CD4-positive, CD25-positive, alpha-beta regulatory T cell (primary cell): ENCODE measurements around the gene FNIP1. TPM values are rescaled to one million over a fixed set of nuclear protein-coding genes. Genes with fewer than 3 reads are reported as not detected.

Experiments used
- ATAC-seq, 2 donors: fragments of 150-1000 bp; cut with Tn5 transposase; one replicate each; pipeline ENCODE4 v1.10.0; 2021; ENCODE audit warnings: low read depth in 2 of 2, moderate number of reproducible peaks in 2 of 2, moderate library complexity in 1 of 2
- DNase-seq, 3 donors: peaks; one replicate each; pipeline versions ENCODE4 v3.0.0 to v3.0.0-alpha.2; 2012 to 2022; ENCODE audit warnings: mixed read lengths in 1 of 3
- H3K27ac ChIP-seq: one replicate; pipeline ENCODE4 v1.7.0; 2013; ENCODE audit warnings: mild to moderate bottlenecking, low read length; ENCODE audit not compliant: insufficient read depth, poor library complexity, severe bottlenecking
- H3K27me3 ChIP-seq: one replicate; pipeline ENCODE4 v1.7.0; 2013; ENCODE audit warnings: low read length; ENCODE audit not compliant: control insufficient read depth, insufficient read depth
- H3K36me3 ChIP-seq: one replicate; pipeline ENCODE4 v1.7.0; 2013; ENCODE audit warnings: mild to moderate bottlenecking, low read length, moderate library complexity; ENCODE audit not compliant: control insufficient read depth, insufficient read depth
- H3K4me1 ChIP-seq: 2 replicates; pipeline ENCODE4 v1.7.0; 2013; ENCODE audit warnings: mild to moderate bottlenecking, low read length; ENCODE audit not compliant: insufficient read depth, control insufficient read depth, poor library complexity, severe bottlenecking
- H3K4me3 ChIP-seq: one replicate; pipeline ENCODE4 v1.7.0; 2013; ENCODE audit warnings: low read depth, mild to moderate bottlenecking, low read length, moderate library complexity
- H3K9me3 ChIP-seq, 2 experiments: 1 replicate in 1 of 2; 2 replicates in 1 of 2; pipeline ENCODE4 v1.7.0; 2013; ENCODE audit warnings: low read length in 2 of 2, mild to moderate bottlenecking in 1 of 2, moderate library complexity in 1 of 2; ENCODE audit not compliant: control insufficient read depth in 2 of 2
- H3K27ac Mint-ChIP-seq, 3 donors: one replicate each; pipeline ENCODE4 v1.8.0; 2020 to 2022; ENCODE audit warnings: mild to moderate bottlenecking in 3 of 3, mixed read lengths in 3 of 3, moderate library complexity in 2 of 3
- H3K27me3 Mint-ChIP-seq: one replicate; pipeline ENCODE4 v1.8.0; 2022; ENCODE audit warnings: mild to moderate bottlenecking, mixed read lengths
- H3K36me3 Mint-ChIP-seq: one replicate; pipeline ENCODE4 v1.8.0; 2020; ENCODE audit warnings: mixed read lengths
- H3K4me1 Mint-ChIP-seq, 4 donors: one replicate each; pipeline ENCODE4 v1.8.0; 2020 to 2022; ENCODE audit warnings: mixed read lengths in 4 of 4, mild to moderate bottlenecking in 1 of 4
- H3K4me3 Mint-ChIP-seq, 4 donors: one replicate each; pipeline ENCODE4 v1.8.0; 2020 to 2022; ENCODE audit warnings: mild to moderate bottlenecking in 4 of 4, mixed read lengths in 4 of 4, moderate library complexity in 3 of 4
- H3K9me3 Mint-ChIP-seq, 7 donors: one replicate each; pipeline ENCODE4 v1.8.0; 2020 to 2022; ENCODE audit warnings: mixed read lengths in 7 of 7, mild to moderate bottlenecking in 3 of 7, moderate library complexity in 2 of 7
- polyA plus RNA-seq, 4 donors: library from polyadenylated mRNA; unstranded; fragments of 300-500 nt; fragmentation: Illumina TruSeq; gene quantifications; one replicate each; pipeline ENCODE4 v1.2.3, GENCODE V29; 2021
- total RNA-seq: library from RNA; stranded (reverse); gene quantifications from one replicate; pipeline ENCODE4 v1.2.3, GENCODE V29; 2022

FNIP1 gene
- total and polyA plus RNA-seq, 5 donors from 2014 or later, result 10.0 to 33.2 (median 14.1) TPM

DNA sequence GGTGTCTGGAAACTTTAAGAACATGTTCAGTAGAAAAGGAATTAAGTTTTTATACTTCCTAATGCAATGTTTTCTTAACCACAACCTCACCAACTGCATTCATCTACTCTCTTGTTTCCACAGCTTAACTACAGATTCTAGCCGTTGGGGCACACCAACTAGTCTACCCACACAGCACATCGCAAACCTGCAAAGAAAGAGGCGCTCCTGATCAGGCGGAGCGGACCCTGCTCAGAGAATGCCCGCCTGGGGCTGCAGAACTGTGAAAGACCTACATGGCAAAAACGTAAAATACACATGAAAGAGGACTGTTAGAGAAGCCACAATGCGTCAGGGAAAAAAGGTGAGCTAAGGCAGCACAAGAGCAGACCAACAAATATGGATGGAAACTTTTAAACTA is 86.4 kb downstream of the FNIP1 start:
- no peak for DNase-seq
- Mint-ChIP-seq H3K27me3 (no peaks in the 10 kb centered on the region), H3K9me3 (peaks cover 0 to 2% (median 0%) of the 10 kb centered on the region in 7 donors), H3K27ac (peak overlapping the region; percentile 28 to 76 (median 39)), H3K36me3 (peaks cover 45% of the 10 kb centered on the region), H3K4me3 (no peak overlapping the region), H3K4me1 (peaks cover 3 to 14% (median 8%) of the 10 kb centered on the region in 4 donors)
- Histone ChIP-seq H3K4me3 (no peak overlapping the region), H3K4me1 (no peaks in the 10 kb centered on the region), H3K36me3 (peaks cover 24% of the 10 kb centered on the region), H3K9me3 (no peaks in the 10 kb centered on the region), H3K27ac (no peak overlapping the region), H3K27me3 (no peaks in the 10 kb centered on the region)
- no peak for ATAC-seq

GRCh38 chr5:131709043-131709442 is 87.8 kb downstream of the FNIP1 start:
- ATAC-seq (no peak), DNase-seq (no peak)
- H3K36me3 Mint-ChIP-seq, result peaks cover 47% of the 10 kb centered on the region
- H3K9me3 Mint-ChIP-seq, result no peaks in the 10 kb centered on the region
- H3K27me3 Mint-ChIP-seq, result no peaks in the 10 kb centered on the region
- Histone ChIP-seq H3K4me1 (no peaks in the 10 kb centered on the region), H3K27me3 (no peaks in the 10 kb centered on the region), H3K4me3 (no peak overlapping the region), H3K36me3 (peaks cover 29% of the 10 kb centered on the region), H3K27ac (no peak overlapping the region), H3K9me3 (no peaks in the 10 kb centered on the region)
- H3K4me3 Mint-ChIP-seq, result no peak overlapping the region
- no peak overlapping the region for H3K27ac Mint-ChIP-seq
- H3K4me1 Mint-ChIP-seq, result peaks cover 0 to 12% (median 7%) of the 10 kb centered on the region in 4 donors

GRCh38 chr5:131706281-131706680 is 90.5 kb downstream of the FNIP1 start:
- H3K27ac Mint-ChIP-seq, result no peak overlapping the region
- no peak overlapping the region for H3K4me3 Mint-ChIP-seq
- no peak overlapping the region for H3K27ac ChIP-seq
- DNase-seq (no peak), ATAC-seq (no peak)
- no peaks in the 10 kb centered on the region for H3K27me3 ChIP-seq
- H3K4me1 Mint-ChIP-seq, result peaks cover 0 to 11% (median 1%) of the 10 kb centered on the region in 4 donors
- no peak overlapping the region for H3K4me3 ChIP-seq
- H3K36me3 ChIP-seq, result peaks cover 53% of the 10 kb centered on the region
- no peaks in the 10 kb centered on the region for H3K9me3 Mint-ChIP-seq
- no peaks in the 10 kb centered on the region for H3K9me3 ChIP-seq
- peaks cover 50% of the 10 kb centered on the region for H3K36me3 Mint-ChIP-seq
- no peaks in the 10 kb centered on the region for H3K4me1 ChIP-seq
- no peaks in the 10 kb centered on the region for H3K27me3 Mint-ChIP-seq

- Mint-ChIP-seq H3K4me3 (no peak overlapping the region), H3K36me3 (peaks cover 51% of the 10 kb centered on the region), H3K27me3 (no peaks in the 10 kb centered on the region), H3K4me1 (peaks cover 0 to 6% (median 2%) of the 10 kb centered on the region in 4 donors), H3K27ac (no peak overlapping the region), H3K9me3 (peaks cover 0 to 6% (median 0%) of the 10 kb centered on the region in 7 donors)
- no peaks in the 10 kb centered on the region for H3K27me3 ChIP-seq
- H3K36me3 ChIP-seq, result peaks cover 19% of the 10 kb centered on the region
- H3K27ac ChIP-seq, result no peak overlapping the region
- DNase-seq, result no peak
- no peaks in the 10 kb centered on the region for H3K4me1 ChIP-seq
- H3K9me3 ChIP-seq, result no peaks in the 10 kb centered on the region
- no peak for ATAC-seq
- H3K4me3 ChIP-seq, result no peak overlapping the region
Observed at GRCh38 chr5:131694926-131695325, 101.9 kb downstream of the FNIP1 start.

- Mint-ChIP-seq H3K9me3 (peaks cover 0 to 6% (median 2%) of the 10 kb centered on the region in 7 donors), H3K36me3 (peaks cover 56% of the 10 kb centered on the region), H3K4me3 (no peak overlapping the region), H3K27me3 (no peaks in the 10 kb centered on the region), H3K4me1 (peaks cover 0 to 6% (median 5%) of the 10 kb centered on the region in 4 donors), H3K27ac (no peak overlapping the region)
- Histone ChIP-seq H3K27ac (no peak overlapping the region), H3K36me3 (peaks cover 22% of the 10 kb centered on the region), H3K4me3 (no peak overlapping the region), H3K9me3 (no peaks in the 10 kb centered on the region), H3K27me3 (no peaks in the 10 kb centered on the region), H3K4me1 (no peaks in the 10 kb centered on the region)
- ATAC-seq (no peak), DNase-seq (no peak)
Observed at GRCh38 chr5:131693894-131694293, 102.9 kb downstream of the FNIP1 start.

DNA sequence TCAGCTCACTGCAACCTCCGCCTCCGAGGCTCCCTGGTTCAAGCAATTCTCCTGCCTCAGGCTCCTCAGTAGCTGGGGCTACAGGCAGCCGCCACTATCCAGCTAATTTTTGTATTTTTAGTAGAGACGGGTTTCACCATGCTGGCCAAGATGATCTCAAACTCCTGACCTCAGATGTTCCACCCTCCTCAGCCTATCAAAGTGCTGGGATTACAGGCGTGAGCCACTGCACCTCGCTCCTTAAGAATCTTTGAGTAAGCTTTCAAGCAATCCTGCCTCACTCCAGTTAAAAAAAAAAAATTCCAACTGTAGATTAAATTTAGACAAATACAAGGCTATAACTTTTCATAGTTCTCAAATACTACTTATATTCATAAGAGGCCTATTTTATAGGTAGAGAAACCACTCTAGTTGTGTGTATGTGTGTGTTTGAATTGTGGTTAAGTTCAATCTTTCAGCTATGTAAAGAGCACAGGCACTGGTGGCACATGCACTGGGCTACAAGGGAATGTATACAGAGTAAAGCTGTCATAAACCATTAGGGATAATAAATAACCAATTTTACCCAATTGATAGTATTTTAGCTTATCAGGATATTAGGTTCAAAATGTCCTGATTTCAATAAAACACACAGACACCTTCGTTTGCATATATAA is 111.2 kb downstream of the FNIP1 start:
- H3K9me3 Mint-ChIP-seq, result peaks cover 0 to 4% (median 0%) of the 10 kb centered on the region in 7 donors
- Histone ChIP-seq H3K36me3 (peaks cover 12% of the 10 kb centered on the region), H3K27me3 (no peaks in the 10 kb centered on the region), H3K9me3 (no peaks in the 10 kb centered on the region), H3K27ac (no peak overlapping the region), H3K4me3 (no peak overlapping the region), H3K4me1 (no peaks in the 10 kb centered on the region)
- peaks cover 0 to 9% (median 3%) of the 10 kb centered on the region in 4 donors for H3K4me1 Mint-ChIP-seq
- no peaks in the 10 kb centered on the region for H3K27me3 Mint-ChIP-seq
- H3K27ac Mint-ChIP-seq, result no peak overlapping the region
- H3K36me3 Mint-ChIP-seq, result peaks cover 44% of the 10 kb centered on the region
- ATAC-seq (no peak), DNase-seq (no peak)
- no peak overlapping the region for H3K4me3 Mint-ChIP-seq

DNA sequence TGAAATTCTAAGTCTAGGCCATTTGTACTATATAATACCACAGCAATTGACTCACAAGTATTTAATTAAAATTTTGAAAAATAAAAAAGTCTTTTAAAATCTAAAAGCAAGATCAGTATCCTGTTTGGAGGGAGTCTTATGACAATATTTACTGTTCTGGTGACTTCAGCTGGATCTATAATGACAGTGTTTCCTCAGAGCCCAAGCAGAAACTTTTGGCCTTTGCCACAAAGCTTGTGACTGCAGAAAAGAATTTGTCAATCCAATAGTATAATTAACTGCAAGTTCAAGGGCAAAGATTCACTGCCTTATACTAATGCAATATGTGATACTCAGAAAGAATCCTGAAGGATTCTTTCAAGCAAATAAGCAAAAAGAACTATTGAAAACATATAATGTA is 112.2 kb downstream of the FNIP1 start:
- H3K4me1 Mint-ChIP-seq, result peaks cover 0 to 15% (median 2%) of the 10 kb centered on the region in 4 donors
- no peaks in the 10 kb centered on the region for H3K27me3 Mint-ChIP-seq
- Histone ChIP-seq H3K27ac (no peak overlapping the region), H3K9me3 (no peaks in the 10 kb centered on the region), H3K36me3 (peaks cover 6% of the 10 kb centered on the region), H3K27me3 (no peaks in the 10 kb centered on the region), H3K4me1 (no peaks in the 10 kb centered on the region), H3K4me3 (no peak overlapping the region)
- no peak for ATAC-seq
- DNase-seq, result no peak
- no peak overlapping the region for H3K27ac Mint-ChIP-seq
- H3K36me3 Mint-ChIP-seq, result peaks cover 38% of the 10 kb centered on the region
- peaks cover 0 to 2% (median 0%) of the 10 kb centered on the region in 7 donors for H3K9me3 Mint-ChIP-seq
- H3K4me3 Mint-ChIP-seq, result no peak overlapping the region

- no peak for DNase-seq
- Mint-ChIP-seq H3K27me3 (no peaks in the 10 kb centered on the region), H3K27ac (no peak overlapping the region), H3K9me3 (no peaks in the 10 kb centered on the region), H3K4me3 (no peak overlapping the region), H3K4me1 (peaks cover 0 to 10% (median 2%) of the 10 kb centered on the region in 4 donors), H3K36me3 (peaks cover 39% of the 10 kb centered on the region)
- Histone ChIP-seq H3K36me3 (peaks cover 4% of the 10 kb centered on the region), H3K27ac (no peak overlapping the region), H3K4me3 (no peak overlapping the region), H3K9me3 (no peaks in the 10 kb centered on the region), H3K27me3 (no peaks in the 10 kb centered on the region), H3K4me1 (no peaks in the 10 kb centered on the region)
- no peak for ATAC-seq
Observed at GRCh38 chr5:131684051-131684450, 112.8 kb downstream of the FNIP1 start.
